Neural progenitor cell (in vitro differentiated cells): Measurements from ENCODE around the gene SLC7A1. TPM values are rescaled to one million over a fixed set of nuclear protein-coding genes. Genes with fewer than 3 reads are reported as not detected.

ENCODE experiments used
- DNase-seq: peaks from one replicate; pipeline ENCODE4 v3.0.0-alpha.2; 2016; ENCODE audit warnings: low spot score
- H2AFZ ChIP-seq: fragments of 200-600 bp; sonication (generic); replicated peaks from 2 replicates; pipeline ENCODE4 v1.6.1; 2016; ENCODE audit warnings: antibody characterized with exemption
- H3F3A ChIP-seq: fragments of 200-600 bp; sonication (generic); 2 replicates; pipeline ENCODE4 v1.6.1; 2016; ENCODE audit warnings: antibody characterized with exemption, low read depth
- H3K27ac ChIP-seq: fragments of 200-600 bp; sonication (generic); 2 replicates; pipeline ENCODE4 v1.5.1; 2016; ENCODE audit warnings: mild to moderate bottlenecking
- H3K27me3 ChIP-seq: fragments of 200-600 bp; sonication (generic); 2 replicates; pipeline ENCODE4 v1.6.1; 2016; ENCODE audit warnings: mild to moderate bottlenecking, moderate library complexity
- H3K36me3 ChIP-seq: fragments of 200-600 bp; sonication (generic); 2 replicates; pipeline ENCODE4 v1.5.1; 2016
- H3K4me1 ChIP-seq: fragments of 200-600 bp; sonication (generic); 2 replicates; pipeline ENCODE4 v1.6.1; 2016; ENCODE audit warnings: mixed run types
- H3K4me2 ChIP-seq: fragments of 200-600 bp; sonication (generic); 2 replicates; pipeline ENCODE4 v1.6.1; 2016
- H3K4me3 ChIP-seq: fragments of 200-600 bp; sonication (generic); 2 replicates; pipeline ENCODE4 v1.5.1; 2016
- H3K79me2 ChIP-seq: fragments of 200-600 bp; sonication (generic); 2 replicates; pipeline ENCODE4 v1.6.1; 2016; ENCODE audit warnings: low read depth
- H3K9ac ChIP-seq: fragments of 200-600 bp; sonication (generic); 2 replicates; pipeline ENCODE4 v1.6.1; 2016
- H3K9me3 ChIP-seq: fragments of 200-600 bp; sonication (generic); 2 replicates; pipeline ENCODE4 v1.5.1; 2016; ENCODE audit warnings: low read depth
- H4K20me1 ChIP-seq: fragments of 200-600 bp; sonication (generic); 2 replicates; pipeline ENCODE4 v1.6.1; 2016; ENCODE audit warnings: low read depth
- H3K27ac Mint-ChIP-seq: 3 replicates; pipeline ENCODE4 v1.8.0; 2021; ENCODE audit warnings: mixed read lengths
- H3K27me3 Mint-ChIP-seq: 2 replicates; pipeline ENCODE4 v1.8.0; 2022; ENCODE audit warnings: low read depth, mild to moderate bottlenecking, inconsistent platforms, moderate library complexity, mixed read lengths; ENCODE audit not compliant: insufficient read depth
- H3K36me3 Mint-ChIP-seq: 3 replicates; pipeline ENCODE4 v1.8.0; 2021; ENCODE audit warnings: mixed read lengths
- H3K4me1 Mint-ChIP-seq: 3 replicates; pipeline ENCODE4 v1.8.0; 2021; ENCODE audit warnings: mixed read lengths
- H3K4me3 Mint-ChIP-seq: 3 replicates; pipeline ENCODE4 v1.8.0; 2021; ENCODE audit warnings: mild to moderate bottlenecking, moderate library complexity, mixed read lengths
- H3K9me3 Mint-ChIP-seq: 3 replicates; pipeline ENCODE4 v1.8.0; 2020; ENCODE audit warnings: mixed read lengths
- CTCF ChIP-seq: fragments of 200-600 bp; sonication (generic); IDR thresholded peaks from 2 replicates; pipeline ENCODE4 v1.5.1; 2017; ENCODE audit warnings: antibody characterized with exemption, mild to moderate bottlenecking
- EZH2 ChIP-seq: fragments of 200-600 bp; sonication (generic); IDR thresholded peaks from 2 replicates; pipeline ENCODE4 v1.6.1; 2017; ENCODE audit warnings: antibody characterized with exemption, mild to moderate bottlenecking, moderate library complexity
- EZH2phosphoT487 ChIP-seq: fragments of 200-600 bp; sonication (generic); IDR thresholded peaks from 2 replicates; pipeline ENCODE4 v1.6.1; 2017; ENCODE audit warnings: antibody characterized with exemption
- total RNA-seq: library from RNA; depleted of rRNA; stranded (reverse); fragments of >200 nt; gene quantifications from 2 replicates; pipeline ENCODE4 v1.2.3, GENCODE V29; 2015; ENCODE audit warnings: low replicate concordance

SLC7A1 gene
- total RNA-seq, 1 donor from 2014 or later: 16.2 TPM

- TF ChIP-seq CTCF (peak; percentile 94), EZH2phosphoT487 (no peak)
- H3K4me1 Mint-ChIP-seq: peaks cover 38% of the 10 kb centered on the region
- H3K27ac Mint-ChIP-seq: no peak overlapping the region
- H3K4me2 ChIP-seq: no peak overlapping the region
- no peaks in the 10 kb centered on the region for H3K27me3 ChIP-seq
- H3K4me1 ChIP-seq: no peaks in the 10 kb centered on the region
- H3K9me3 Mint-ChIP-seq: no peaks in the 10 kb centered on the region
- H3K36me3 ChIP-seq: no peaks in the 10 kb centered on the region
- H3K4me3 Mint-ChIP-seq: no peak overlapping the region
- H3K27ac ChIP-seq: no peak overlapping the region
- H4K20me1 ChIP-seq: no peaks in the 10 kb centered on the region
- H3F3A ChIP-seq: no peaks in the 10 kb centered on the region
- no peak overlapping the region for H3K9ac ChIP-seq
- no peaks in the 10 kb centered on the region for H3K79me2 ChIP-seq
- H3K36me3 Mint-ChIP-seq: peaks cover 3% of the 10 kb centered on the region
- no peak overlapping the region for H2AFZ ChIP-seq
- H3K27me3 Mint-ChIP-seq: no peaks in the 10 kb centered on the region
- peak; percentile 85 for DNase-seq
- H3K9me3 ChIP-seq: no peaks in the 10 kb centered on the region
- no peak overlapping the region for H3K4me3 ChIP-seq
Observed at GRCh38 chr13:29508130-29508875, 87.2 kb downstream of the SLC7A1 start.

- Mint-ChIP-seq H3K4me1 (peaks cover 38% of the 10 kb centered on the region), H3K4me3 (no peak overlapping the region), H3K36me3 (peaks cover 3% of the 10 kb centered on the region), H3K9me3 (no peaks in the 10 kb centered on the region), H3K27ac (peak overlapping the region; percentile 63), H3K27me3 (no peaks in the 10 kb centered on the region)
- no peak for DNase-seq
- Histone ChIP-seq H3K9ac (no peak overlapping the region), H3K9me3 (no peaks in the 10 kb centered on the region), H4K20me1 (no peaks in the 10 kb centered on the region), H3K79me2 (no peaks in the 10 kb centered on the region), H3K4me2 (no peak overlapping the region), H3K36me3 (no peaks in the 10 kb centered on the region), H3K4me1 (no peaks in the 10 kb centered on the region), H3K27me3 (no peaks in the 10 kb centered on the region), H2AFZ (no peak overlapping the region), H3K27ac (no peak overlapping the region), H3K4me3 (no peak overlapping the region), H3F3A (no peaks in the 10 kb centered on the region)
- TF ChIP-seq CTCF (no peak), EZH2 (no peak), EZH2phosphoT487 (no peak)
Observed at GRCh38 chr13:29507356-29507755, 88.1 kb downstream of the SLC7A1 start.

GRCh38 chr13:29505950-29506349 is 89.5 kb downstream of the SLC7A1 start:
- no peaks in the 10 kb centered on the region for H3F3A ChIP-seq
- no peaks in the 10 kb centered on the region for H3K79me2 ChIP-seq
- Mint-ChIP-seq H3K9me3 (no peaks in the 10 kb centered on the region), H3K4me3 (no peak overlapping the region), H3K4me1 (peaks cover 32% of the 10 kb centered on the region), H3K27ac (no peak overlapping the region), H3K36me3 (no peaks in the 10 kb centered on the region), H3K27me3 (peaks cover 2% of the 10 kb centered on the region)
- H3K27me3 ChIP-seq: no peaks in the 10 kb centered on the region
- DNase-seq: no peak
- no peak overlapping the region for H2AFZ ChIP-seq
- TF ChIP-seq EZH2phosphoT487 (no peak), EZH2 (no peak), CTCF (no peak)
- H4K20me1 ChIP-seq: no peaks in the 10 kb centered on the region
- H3K4me1 ChIP-seq: no peaks in the 10 kb centered on the region
- no peak overlapping the region for H3K27ac ChIP-seq
- no peak overlapping the region for H3K9ac ChIP-seq
- no peak overlapping the region for H3K4me3 ChIP-seq
- no peak overlapping the region for H3K4me2 ChIP-seq
- no peaks in the 10 kb centered on the region for H3K9me3 ChIP-seq
- no peaks in the 10 kb centered on the region for H3K36me3 ChIP-seq
